Neural progenitor cell (in vitro differentiated cells): ENCODE results near the gene MT1E.

Experiments used
- EZH2 ChIP-seq: fragments of 200-600 bp; sonication (generic); IDR thresholded peaks from 2 replicates; pipeline ENCODE4 v1.6.1; 2017; ENCODE audit warnings: antibody characterized with exemption, mild to moderate bottlenecking, moderate library complexity
- TF ChIP-seq, protein P1 (sequence below): fragments of 200-600 bp; sonication (generic); IDR thresholded peaks from 2 replicates; pipeline ENCODE4 v1.5.1; 2017; ENCODE audit warnings: antibody characterized with exemption, mild to moderate bottlenecking

DNA sequence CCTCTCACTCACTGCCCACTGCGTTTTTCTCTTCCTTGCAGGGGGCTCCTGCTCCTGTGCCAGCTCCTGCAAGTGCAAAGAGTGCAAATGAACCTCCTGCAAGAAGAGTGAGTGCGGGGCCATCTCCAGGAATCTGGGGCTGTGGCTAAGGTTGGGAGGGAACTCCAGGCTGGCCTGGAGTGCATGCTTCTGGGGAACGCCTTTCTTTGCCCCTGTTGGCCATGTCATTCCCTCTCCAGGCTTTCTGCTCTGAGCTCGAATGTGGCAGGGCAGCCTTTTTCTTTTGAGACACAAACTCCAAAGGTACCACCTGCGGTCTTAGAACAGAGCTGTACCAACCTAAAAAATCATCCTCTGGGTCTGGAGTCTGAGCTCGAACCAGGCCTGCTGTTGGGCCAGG, 7.4 kb upstream of the MT1E start:
- TF ChIP-seq, protein P1, sequence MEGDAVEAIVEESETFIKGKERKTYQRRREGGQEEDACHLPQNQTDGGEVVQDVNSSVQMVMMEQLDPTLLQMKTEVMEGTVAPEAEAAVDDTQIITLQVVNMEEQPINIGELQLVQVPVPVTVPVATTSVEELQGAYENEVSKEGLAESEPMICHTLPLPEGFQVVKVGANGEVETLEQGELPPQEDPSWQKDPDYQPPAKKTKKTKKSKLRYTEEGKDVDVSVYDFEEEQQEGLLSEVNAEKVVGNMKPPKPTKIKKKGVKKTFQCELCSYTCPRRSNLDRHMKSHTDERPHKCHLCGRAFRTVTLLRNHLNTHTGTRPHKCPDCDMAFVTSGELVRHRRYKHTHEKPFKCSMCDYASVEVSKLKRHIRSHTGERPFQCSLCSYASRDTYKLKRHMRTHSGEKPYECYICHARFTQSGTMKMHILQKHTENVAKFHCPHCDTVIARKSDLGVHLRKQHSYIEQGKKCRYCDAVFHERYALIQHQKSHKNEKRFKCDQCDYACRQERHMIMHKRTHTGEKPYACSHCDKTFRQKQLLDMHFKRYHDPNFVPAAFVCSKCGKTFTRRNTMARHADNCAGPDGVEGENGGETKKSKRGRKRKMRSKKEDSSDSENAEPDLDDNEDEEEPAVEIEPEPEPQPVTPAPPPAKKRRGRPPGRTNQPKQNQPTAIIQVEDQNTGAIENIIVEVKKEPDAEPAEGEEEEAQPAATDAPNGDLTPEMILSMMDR = no peak
- TF ChIP-seq EZH2 = no peak
